ENCODE measurements around the gene NDST4. TPM values are rescaled to one million over a fixed set of nuclear protein-coding genes. Genes with fewer than 3 reads are reported as not detected.

Gene NDST4
- total and polyA plus RNA-seq, 2 of the 13 experiments (the other 11 are each of a cell fraction or from before 2014, with no cell fraction given): not detected

GRCh38 chr4:115128037-115128436 is 14.6 kb upstream of the NDST4 start (continued):
- no peak for TF ChIP-seq GRHL1 (CRISPR knock-in tag; conservative IDR thresholded peaks at IDR 0.05)
- no peak for TF ChIP-seq HNF1B (CRISPR knock-in tag; IDR thresholded peaks at IDR 0.05)
- TF ChIP-seq ETV6 (CRISPR knock-in tag; conservative IDR thresholded peaks at IDR 0.05): no peak

GRCh38 chr4:115126491-115126890 is 13.1 kb upstream of the NDST4 start:
- POLR2A ChIA-PET: no interaction called here
- no peaks in the 10 kb centered on the region for H3K36me3 ChIP-seq (replicated peaks in 1 of 2; ENCODE audit: control insufficient read depth in 1 of 2, insufficient read depth in 2 of 2, low read length in 2 of 2)
- 0% methylated on average over 2 of the region's 2 CpGs for WGBS (ENCODE audit: low lambda C conversion rate)
- no peaks in the 10 kb centered on the region for H3K4me1 ChIP-seq (ENCODE audit: insufficient read depth, low read length)
- CTCF ChIA-PET (ENCODE audit: low intra/inter-chr PET ratio, low total read pairs): no interaction called here
- no peak overlapping the region for H3K4me2 ChIP-seq (ENCODE audit: low read depth, low read length)
- H3K79me2 ChIP-seq (ENCODE audit: insufficient read depth, low read length): no peaks in the 10 kb centered on the region
- no peaks in the 10 kb centered on the region for H3K9me3 ChIP-seq (ENCODE audit: low read length)
- no peak overlapping the region for H3K27ac ChIP-seq (ENCODE audit: extremely low read length, insufficient read depth, low read length)
- FAIRE-seq (no peak), DNase-seq (ENCODE audit: low spot score) (no peak), ATAC-seq (no peak)
- BruUV-seq (replicated peaks): no TSS peak
- H3K27me3 ChIP-seq (ENCODE audit: control insufficient read depth in 1 of 2, insufficient read depth in 2 of 2, low read length in 2 of 2): no peaks in the 10 kb centered on the region
- intact Hi-C loops (cut with micrococcal nuclease; ENCODE audit: unreplicated experiment): no loop called here
- no peak overlapping the region for H2AFZ ChIP-seq (ENCODE audit: low read length)
- H3K4me3 ChIP-seq (replicated peaks in 1 of 3; ENCODE audit: insufficient read depth in 1 of 3, low read depth in 2 of 3, low read length in 3 of 3): no peak overlapping the region
- in situ Hi-C loops (cut with HindIII; ENCODE audit: extremely low pct_ligation_motif_present, low pct_unique_long_range_greater_than_20kb): no loop called here
- H3K9ac ChIP-seq (ENCODE audit: insufficient read depth, low read depth, low read length): no peak overlapping the region
- no peaks in the 10 kb centered on the region for H4K20me1 ChIP-seq (ENCODE audit: insufficient read depth, low read length)
- no peak for TF ChIP-seq KMT2B (CRISPR knock-in tag; IDR thresholded peaks at IDR 0.05)
- TF ChIP-seq KLF15 (CRISPR knock-in tag; IDR thresholded peaks at IDR 0.05; ENCODE audit: borderline replicate concordance): no peak
- no peak for TF ChIP-seq ZNF430 (CRISPR knock-in tag; IDR thresholded peaks at IDR 0.05)
- no peak for TF ChIP-seq MLXIP (CRISPR knock-in tag; IDR thresholded peaks at IDR 0.05; ENCODE audit: borderline replicate concordance)
- TF ChIP-seq YY1 (IDR thresholded peaks at IDR 0.05; ENCODE audit: insufficient read depth, insufficient replicate concordance, low read depth, low read length): no peak
- TF ChIP-seq ZNF33B (CRISPR knock-in tag; IDR thresholded peaks at IDR 0.05): no peak
- no peak for TF ChIP-seq STAT6 (CRISPR knock-in tag; IDR thresholded peaks at IDR 0.05; ENCODE audit: borderline replicate concordance)
- TF ChIP-seq GRHL1 (CRISPR knock-in tag; conservative IDR thresholded peaks at IDR 0.05): no peak
- TF ChIP-seq FOXJ3 (CRISPR knock-in tag; IDR thresholded peaks at IDR 0.05; ENCODE audit: borderline replicate concordance): no peak
